ENCODE measurements around the gene MIA2.
"Not testable (repeated sequence)": the region's sequence is repeated elsewhere in the genome, so short reads cannot be mapped to it uniquely, and the experiment has no call there.

The MIA2 gene

GRCh38 chr14:39232554-39233415, 930 bp upstream of the MIA2 start:
- no peak for DNase-seq

- not testable (repeated sequence) for DNase-seq
Observed at GRCh38 chr14:39234986-39235385, 1.3 kb downstream of the MIA2 start.

GRCh38 chr14:39235466-39235865, 1.8 kb downstream of the MIA2 start:
- DNase-seq: not testable (repeated sequence)

- DNase-seq: no peak
Observed at GRCh38 chr14:39240769-39241168, 7.1 kb downstream of the MIA2 start.

- no peak for DNase-seq
Observed at GRCh38 chr14:39241637-39242036, 7.9 kb downstream of the MIA2 start.

DNA sequence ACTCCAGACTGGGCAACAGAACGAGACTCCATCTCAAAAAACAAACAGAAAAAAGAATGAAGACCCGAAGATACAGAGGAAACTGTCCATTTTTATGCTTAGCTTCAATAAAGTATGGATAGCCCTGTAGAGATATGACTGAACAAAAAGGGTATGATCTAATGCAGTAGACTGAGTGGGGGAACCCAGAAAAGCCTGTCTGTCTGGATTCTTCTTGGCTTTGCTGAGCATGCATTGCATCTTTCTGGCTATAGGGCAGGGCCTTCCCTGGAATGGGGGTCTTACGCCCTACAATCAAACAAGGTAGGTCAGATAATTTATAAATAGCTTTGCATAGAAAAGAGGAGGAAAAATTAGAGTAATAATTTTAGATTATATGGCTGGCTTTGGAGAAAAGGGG, 10.1 kb downstream of the MIA2 start:
- no peak for DNase-seq

DNA sequence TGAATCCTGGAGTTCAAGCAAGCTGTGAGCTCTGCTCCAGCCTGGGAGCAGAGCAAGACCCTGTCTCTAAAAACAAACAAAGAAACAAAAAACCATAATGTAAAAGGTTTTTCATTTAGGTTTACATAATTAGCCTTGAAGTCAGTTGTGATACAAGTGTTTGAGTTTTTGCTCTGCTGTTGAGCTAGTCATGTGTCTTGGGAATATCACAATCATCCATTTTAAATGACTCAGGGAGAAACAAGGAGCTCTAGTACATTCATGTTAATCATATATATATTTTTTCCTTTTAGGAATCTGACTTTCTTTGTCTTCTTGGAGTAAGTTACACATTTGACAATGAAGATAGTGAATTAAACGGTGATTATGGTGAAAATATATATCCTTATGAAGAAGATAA, 12.9 kb downstream of the MIA2 start:
- DNase-seq: no peak

- DNase-seq: no peak
Observed at GRCh38 chr14:39247256-39247655, 13.5 kb downstream of the MIA2 start.

GRCh38 chr14:39251547-39251946, 17.8 kb downstream of the MIA2 start:
- DNase-seq: no peak

GRCh38 chr14:39257388-39257787, 23.7 kb downstream of the MIA2 start:
- not testable (repeated sequence) for DNase-seq

GRCh38 chr14:39258782-39259545, 25.2 kb downstream of the MIA2 start:
- DNase-seq: no peak

DNA sequence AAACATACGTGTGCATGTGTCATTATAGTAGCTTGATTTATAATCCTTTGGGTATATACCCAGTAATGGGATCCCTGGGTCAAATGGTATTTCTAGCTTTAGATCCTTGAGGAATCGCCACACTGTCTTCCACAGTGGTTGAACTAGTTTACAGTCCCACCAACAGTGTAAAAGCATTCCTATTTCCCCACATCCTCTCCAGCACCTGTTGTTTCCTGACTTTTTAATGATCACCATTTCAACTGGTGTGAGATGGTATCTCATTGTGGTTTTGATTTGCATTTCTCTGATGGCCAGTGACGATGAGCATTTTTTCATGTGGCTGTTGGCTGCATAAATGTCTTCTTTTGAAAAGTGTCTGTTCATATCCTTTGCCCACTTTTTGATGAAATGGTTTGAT, 26.4 kb downstream of the MIA2 start:
- DNase-seq: not testable (repeated sequence)

DNA sequence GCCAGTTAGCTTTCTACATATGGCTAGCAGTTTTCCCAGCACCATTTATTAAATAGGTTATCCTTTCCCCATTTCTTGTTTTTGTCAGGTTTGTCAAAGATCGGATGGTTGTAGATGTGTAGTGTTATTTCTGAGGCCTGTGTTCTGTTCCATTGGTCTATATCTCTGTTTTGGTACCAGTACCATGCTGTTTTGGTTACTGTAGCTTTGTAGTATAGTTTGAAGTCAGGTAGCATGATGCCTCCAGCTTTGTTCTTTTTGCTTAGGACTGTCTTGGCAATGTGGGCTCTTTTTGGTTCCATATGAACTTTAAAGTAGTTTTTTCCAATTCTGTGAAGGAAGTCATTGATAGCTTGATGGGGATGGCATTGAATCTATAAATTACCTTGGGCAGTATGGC, 28.5 kb downstream of the MIA2 start:
- not testable (repeated sequence) for DNase-seq

DNA sequence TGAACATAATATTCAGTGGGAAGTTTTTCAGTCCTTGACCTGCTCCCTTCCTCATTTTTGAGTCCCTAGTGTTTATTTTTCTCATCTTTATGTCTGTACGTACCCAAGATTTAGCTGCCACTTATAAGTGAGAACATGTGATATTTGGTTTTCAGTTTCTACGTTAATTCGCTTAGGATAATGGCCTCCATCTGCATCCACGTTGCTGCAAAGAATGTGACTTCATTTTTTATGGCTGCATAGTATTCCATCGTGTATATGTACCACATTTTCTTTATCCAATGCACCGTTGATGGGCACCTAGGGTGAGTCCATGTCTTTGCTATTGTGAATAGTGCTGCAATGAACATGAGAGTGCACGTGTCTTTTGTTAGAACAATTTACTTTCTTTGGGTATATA, 30.3 kb downstream of the MIA2 start:
- DNase-seq: no peak

GRCh38 chr14:39264558-39264957, 30.8 kb downstream of the MIA2 start:
- no peak for DNase-seq

DNA sequence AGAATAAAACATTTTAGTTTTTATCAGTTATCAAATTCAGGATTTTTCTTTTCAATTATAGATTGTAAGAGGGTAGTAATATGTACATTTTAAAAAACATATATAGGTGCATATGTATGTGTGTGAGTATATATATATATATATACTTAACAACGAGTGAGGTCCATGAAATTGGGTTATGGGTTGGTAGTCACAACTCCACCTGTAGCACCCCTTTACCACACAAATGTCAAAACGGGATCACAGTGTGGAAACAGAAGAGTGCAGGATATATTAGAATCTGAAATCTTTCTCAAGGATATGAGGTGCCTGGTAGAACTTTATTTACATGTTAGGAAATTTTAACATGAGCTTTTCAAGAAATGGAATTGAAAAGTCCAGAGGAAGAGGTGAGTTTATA, 31.3 kb downstream of the MIA2 start:
- DNase-seq: no peak

DNA sequence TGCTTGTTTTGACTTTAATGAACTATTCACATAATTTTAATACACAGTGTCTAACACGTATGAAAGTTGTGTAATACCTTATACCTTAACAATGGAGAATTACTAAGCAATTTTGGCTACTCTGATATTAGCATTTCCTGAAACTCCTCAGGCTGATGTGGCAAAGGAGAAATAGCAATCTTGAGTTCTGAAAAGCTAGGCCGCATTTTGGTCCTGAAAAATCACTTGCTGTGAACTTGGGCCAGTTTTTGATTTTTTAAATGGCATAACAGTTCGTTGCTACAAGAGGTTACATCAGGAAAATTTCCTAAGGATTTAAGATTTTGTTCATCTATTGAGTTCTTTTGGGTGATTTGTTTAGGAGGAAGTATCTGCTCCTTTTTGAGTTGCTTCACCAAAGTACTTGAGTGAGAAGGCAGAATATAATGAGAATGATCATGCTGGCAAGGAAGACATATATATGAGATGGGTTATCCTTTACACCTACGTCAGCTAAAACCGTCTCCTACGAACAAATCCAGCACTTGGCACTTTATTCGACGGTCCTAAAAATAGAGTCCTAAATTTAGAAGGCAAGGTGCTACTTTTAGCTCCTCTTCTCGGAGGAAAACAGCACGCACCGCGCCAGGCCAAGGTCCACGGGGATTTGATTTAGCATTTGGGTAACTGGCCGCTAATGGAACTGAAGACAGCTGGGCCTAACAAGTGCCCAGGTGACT, 32.2 kb downstream of the MIA2 start:
- no peak for DNase-seq

DNA sequence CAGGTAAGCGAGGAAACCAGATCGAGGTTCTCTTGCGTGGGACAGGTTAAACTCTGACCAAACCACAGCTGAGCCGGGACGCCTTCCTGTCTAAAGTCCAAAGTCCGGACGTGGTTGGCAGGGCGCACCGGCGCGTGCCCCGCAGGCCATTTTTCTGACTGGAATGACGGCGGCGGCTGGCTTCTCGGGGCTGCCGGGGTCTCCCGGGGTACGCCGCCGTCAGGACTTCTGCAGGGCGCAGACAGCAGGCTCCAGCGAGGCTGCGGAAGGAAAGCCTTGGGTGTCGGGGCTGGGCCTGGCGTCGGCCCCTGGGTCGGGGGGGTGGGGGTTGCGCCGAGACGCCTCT, 32.8 kb downstream of the MIA2 start:
- peak; percentile 28 for DNase-seq

GRCh38 chr14:39266871-39267607, 33.3 kb downstream of the MIA2 start:
- peak; percentile 72 for DNase-seq

DNA sequence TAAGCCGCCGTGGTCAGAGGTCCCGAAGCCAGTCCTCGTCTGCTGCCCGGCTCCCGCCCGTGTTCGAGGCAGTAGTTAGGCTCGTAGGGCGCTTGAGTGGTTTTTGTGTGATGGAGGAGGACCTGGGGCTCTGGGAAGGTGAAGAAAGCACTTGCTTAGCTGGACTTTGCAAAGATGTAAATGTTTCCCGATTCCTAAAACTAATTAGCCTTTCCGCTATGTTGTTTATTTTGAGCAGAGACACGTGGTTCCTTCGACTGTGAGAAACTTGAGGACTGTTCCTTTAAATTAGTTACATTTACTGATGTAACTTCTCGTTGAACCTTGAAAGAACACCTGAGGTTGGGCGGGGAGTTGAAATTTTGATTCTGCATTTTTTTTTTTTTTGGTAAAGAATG, 33.9 kb downstream of the MIA2 start:
- DNase-seq: no peak

- no peak for DNase-seq
Observed at GRCh38 chr14:39268393-39268792, 34.7 kb downstream of the MIA2 start.

DNA sequence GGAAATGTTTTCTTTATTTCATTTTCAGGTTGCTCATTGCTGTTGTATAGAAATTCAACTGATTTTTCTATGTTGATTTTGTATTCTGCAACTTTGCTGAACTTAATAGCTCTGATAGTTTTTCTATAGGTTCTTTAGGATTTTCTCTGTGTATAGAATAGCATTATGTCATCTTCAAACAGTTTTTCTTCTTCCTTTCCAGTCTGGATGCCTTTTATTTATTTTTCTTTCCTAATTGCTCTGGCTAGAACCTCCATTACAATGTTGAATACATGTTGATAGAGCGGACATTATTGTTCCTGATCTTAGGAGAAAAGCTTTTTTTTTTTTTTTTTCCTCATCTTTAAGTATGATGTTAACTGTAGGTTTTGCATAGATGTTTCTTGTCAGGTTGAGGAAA, 39.2 kb downstream of the MIA2 start:
- no peak for DNase-seq

- DNase-seq: no peak
Observed at GRCh38 chr14:39275395-39275794, 41.7 kb downstream of the MIA2 start.

Data from stimulated activated naive CD4-positive, alpha-beta T cell treated with Interleukin-2 at 50 U/mL for 16 hours (primary cell).